H1 (cell line): ENCODE data around the gene CEBPG. TPM values are rescaled to one million over a fixed set of nuclear protein-coding genes. Genes with fewer than 3 reads are reported as not detected.

Experiments used
- CTCF ChIA-PET: fragments of 300-600 bp; sonication (Branson Sonifier 250); formaldehyde crosslinking; loops from one replicate; lab custom pipeline; 2021; ENCODE audit not compliant: partially characterized antibody; lab: Charles Lee
- POLR2A ChIA-PET: fragments of 300-600 bp; sonication (Branson Sonifier 250); formaldehyde crosslinking; loops from one replicate; lab custom pipeline; 2021; ENCODE audit warnings: inconsistent platforms; ENCODE audit not compliant: partially characterized antibody; lab: Charles Lee
- DNase-seq, 2 experiments: peaks; one replicate each; pipeline versions ENCODE4 v3.0.0 to v3.0.0-alpha.2; 2010 to 2022; ENCODE audit warnings: low spot score in 2 of 2, low read depth in 1 of 2, mixed read lengths in 1 of 2
- FAIRE-seq: peaks from 2 replicates; lab custom pipeline; 2011; peaks lifted over from hg19 to GRCh38; lab: Jason Lieb, UNC
- H2AFZ ChIP-seq: 2 replicates; pipeline ENCODE4 v1.8.1; 2012; ENCODE audit warnings: low read length, inconsistent platforms
- H2AK5ac ChIP-seq: 2 replicates; pipeline ENCODE4 v1.6.1; 2013; ENCODE audit warnings: low read depth, low read length
- H2BK120ac ChIP-seq: replicated peaks from 2 replicates; pipeline ENCODE3; 2013; ENCODE audit warnings: low read depth, low read length, inconsistent platforms
- H2BK12ac ChIP-seq: 2 replicates; pipeline ENCODE4 v1.6.1; 2013; ENCODE audit warnings: low read depth, low read length
- H2BK15ac ChIP-seq: 2 replicates; pipeline ENCODE4 v1.6.1; 2013; ENCODE audit warnings: low read length
- H2BK20ac ChIP-seq: 2 replicates; pipeline ENCODE4 v1.6.1; 2013; ENCODE audit warnings: low read length
- H2BK5ac ChIP-seq: 2 replicates; pipeline ENCODE4 v1.6.1; 2013; ENCODE audit warnings: low read depth, low read length
- H3K14ac ChIP-seq: 2 replicates; pipeline ENCODE4 v1.6.1; 2013; ENCODE audit warnings: inconsistent platforms; ENCODE audit not compliant: insufficient read length
- H3K18ac ChIP-seq: 2 replicates; pipeline ENCODE4 v1.6.1; 2013; ENCODE audit warnings: low read length; ENCODE audit errors: extremely low read depth
- H3K23ac ChIP-seq: 2 replicates; pipeline ENCODE4 v1.6.1; 2013; ENCODE audit warnings: inconsistent platforms; ENCODE audit not compliant: insufficient read length
- H3K23me2 ChIP-seq: 2 replicates; pipeline ENCODE4 v1.6.1; 2013; ENCODE audit warnings: low read depth, low read length
- H3K27ac ChIP-seq: 2 replicates; pipeline ENCODE4 v1.6.1; 2011; ENCODE audit warnings: low read depth, low read length, inconsistent platforms
- H3K27me3 ChIP-seq, 4 experiments: replicated peaks in 1 of 4; 1 replicate in 1 of 4; 2 replicates in 3 of 4; pipeline versions ENCODE4 v1.6.1 to v1.8.1; 2011 to 2013; ENCODE audit warnings: low read length in 3 of 4, mild to moderate bottlenecking in 3 of 4, inconsistent platforms in 2 of 4, mixed read lengths in 2 of 4, moderate library complexity in 1 of 4; ENCODE audit not compliant: control insufficient read depth in 3 of 4, insufficient read depth in 3 of 4; ENCODE audit errors: extremely low read depth in 1 of 4
- H3K36me3 ChIP-seq, 4 experiments: 2 replicates each; pipeline versions ENCODE4 v1.6.1 to v1.8.1; 2011 to 2013; ENCODE audit warnings: mild to moderate bottlenecking in 4 of 4, low read length in 3 of 4, moderate library complexity in 2 of 4, control low read depth in 1 of 4, inconsistent platforms in 1 of 4; ENCODE audit not compliant: insufficient read depth in 4 of 4, control insufficient read depth in 2 of 4
- H3K4ac ChIP-seq: replicated peaks from 2 replicates; pipeline ENCODE3; 2013; ENCODE audit warnings: low read length, low read depth, mixed read lengths, inconsistent platforms; ENCODE audit not compliant: insufficient read length
- H3K4me1 ChIP-seq, 4 experiments: replicated peaks in 1 of 4; 1 replicate in 1 of 4; 2 replicates in 3 of 4; pipeline versions ENCODE4 v1.6.1 to v1.8.1; 2011 to 2013; ENCODE audit warnings: low read length in 3 of 4, inconsistent platforms in 2 of 4, mixed read lengths in 1 of 4; ENCODE audit not compliant: insufficient read depth in 4 of 4, control insufficient read depth in 3 of 4
- H3K4me2 ChIP-seq, 2 experiments: 2 replicates each; pipeline versions ENCODE4 v1.6.1 to v1.8.1; 2011 to 2013; ENCODE audit warnings: low read depth in 2 of 2, low read length in 2 of 2, control low read depth in 1 of 2, inconsistent platforms in 1 of 2, mild to moderate bottlenecking in 1 of 2; ENCODE audit not compliant: insufficient read depth in 1 of 2
- H3K4me3 ChIP-seq, 4 experiments: fragments of 200-600, 300-600 bp in 1 of 4; sonication (generic), shearing (Covaris generic), sonication (Bioruptor Twin) in 1 of 4; 2 replicates each; pipeline versions ENCODE4 v1.5.1 to v1.8.1; 2011 to 2016; ENCODE audit warnings: low read length in 4 of 4, low read depth in 3 of 4, control low read depth in 2 of 4, inconsistent platforms in 2 of 4, mild to moderate bottlenecking in 2 of 4, mixed read lengths in 1 of 4, moderate library complexity in 1 of 4; ENCODE audit not compliant: insufficient read depth in 2 of 4; ENCODE audit errors: extremely low read depth in 1 of 4
- H3K56ac ChIP-seq: replicated peaks from 2 replicates; pipeline ENCODE3; 2013; ENCODE audit warnings: low read depth, mild to moderate bottlenecking, mixed read lengths, low read length, inconsistent platforms; ENCODE audit not compliant: insufficient read length
- H3K79me1 ChIP-seq: 2 replicates; pipeline ENCODE4 v1.6.1; 2013; ENCODE audit warnings: low read depth, low read length, control low read depth
- H3K79me2 ChIP-seq, 2 experiments: 2 replicates each; pipeline versions ENCODE4 v1.6.1 to v1.8.1; 2012 to 2013; ENCODE audit warnings: low read length in 2 of 2, mild to moderate bottlenecking in 2 of 2, inconsistent platforms in 1 of 2; ENCODE audit not compliant: insufficient read depth in 2 of 2, control insufficient read depth in 1 of 2
- H3K9ac ChIP-seq, 4 experiments: replicated peaks in 1 of 4; 1 replicate in 1 of 4; 2 replicates in 3 of 4; pipeline versions ENCODE4 v1.6.1 to v1.8.1; 2011 to 2013; ENCODE audit warnings: low read depth in 3 of 4, low read length in 3 of 4, control low read depth in 2 of 4, mild to moderate bottlenecking in 2 of 4, moderate library complexity in 2 of 4, inconsistent platforms in 1 of 4; ENCODE audit errors: extremely low read depth in 1 of 4
- H3K9me3 ChIP-seq, 2 experiments: 2 replicates each; pipeline versions ENCODE4 v1.6.1 to v1.8.1; 2012 to 2013; ENCODE audit warnings: mild to moderate bottlenecking in 2 of 2, moderate library complexity in 2 of 2, control low read depth in 1 of 2, inconsistent platforms in 1 of 2, low read depth in 1 of 2, low read length in 1 of 2, mixed read lengths in 1 of 2; ENCODE audit not compliant: insufficient read depth in 2 of 2
- H4K20me1 ChIP-seq, 2 experiments: replicated peaks in 1 of 2; 2 replicates each; pipeline versions ENCODE3 to v1.8.1; 2011 to 2013; ENCODE audit warnings: inconsistent platforms in 2 of 2, low read length in 2 of 2, mild to moderate bottlenecking in 1 of 2; ENCODE audit not compliant: insufficient read depth in 2 of 2, control insufficient read depth in 1 of 2
- H4K5ac ChIP-seq: 2 replicates; pipeline ENCODE4 v1.6.1; 2013; ENCODE audit warnings: low read length, low read depth, mixed read lengths, inconsistent platforms; ENCODE audit not compliant: insufficient read length
- H4K8ac ChIP-seq: 2 replicates; pipeline ENCODE4 v1.8.0; 2013; ENCODE audit warnings: mild to moderate bottlenecking, moderate library complexity, low read length, inconsistent platforms; ENCODE audit not compliant: insufficient read depth; ENCODE audit errors: extremely low read depth
- H4K91ac ChIP-seq: replicated peaks from 2 replicates; pipeline ENCODE3; 2013; ENCODE audit warnings: low read length, mixed read lengths, inconsistent platforms; ENCODE audit not compliant: insufficient read length
- CHD2 ChIP-seq: IDR thresholded peaks from 2 replicates; pipeline ENCODE4 v1.6.1; 2012; ENCODE audit warnings: low read length, improper control_type of control experiment
- CREB1 ChIP-seq: IDR thresholded peaks from 2 replicates; pipeline ENCODE4 v1.6.1; 2012; ENCODE audit warnings: inconsistent platforms
- HDAC2 ChIP-seq, 2 experiments: fragments of 300-600 bp in 1 of 2; sonication (generic) in 1 of 2; IDR thresholded peaks; 2 replicates each; pipeline ENCODE4 v1.6.1; 2011 to 2012; ENCODE audit warnings: low read depth in 2 of 2, low read length in 2 of 2, mild to moderate bottlenecking in 2 of 2, moderate library complexity in 2 of 2, borderline replicate concordance in 1 of 2, inconsistent platforms in 1 of 2
- POLR2A ChIP-seq, 2 experiments: IDR thresholded peaks; 1 replicate in 1 of 2; 2 replicates in 1 of 2; pipeline ENCODE4 v1.6.1; 2011; ENCODE audit warnings: low read depth in 2 of 2, low read length in 2 of 2, mild to moderate bottlenecking in 2 of 2; ENCODE audit errors: control extremely low read depth in 1 of 2
- SP1 ChIP-seq: IDR thresholded peaks from 2 replicates; pipeline ENCODE4 v1.6.1; 2011; ENCODE audit warnings: low read depth, low read length
- SP4 ChIP-seq: IDR thresholded peaks from 2 replicates; pipeline ENCODE4 v1.6.1; 2012; ENCODE audit warnings: low read length, inconsistent platforms
- WGBS, 2 experiments: shearing (Covaris generic) in 1 of 2; methylation state at CpG; one replicate each; pipeline versions ENCODE4 v1.1.6 to v1.1.7; 2013 to 2015; ENCODE audit warnings: low lambda C conversion rate in 2 of 2, mixed read lengths in 2 of 2, inconsistent platforms in 1 of 2, low coverage in 1 of 2, missing lambda C conversion rate in 1 of 2; ENCODE audit not compliant: insufficient replicate concordance in 2 of 2, insufficient coverage in 1 of 2, insufficient read length in 1 of 2; ENCODE audit errors: extremely low coverage in 1 of 2, missing lambda C conversion rate in 1 of 2; 5-methylcytosine and 5-hydroxymethylcytosine counted together
- polyA plus RNA-seq, 7 experiments: library from polyadenylated mRNA; depleted of rRNA in 3 of 7; stranded (reverse) in 5 of 7; unstranded in 2 of 7; fragments of >200 nt in 5 of 7; fragments of 200-250 nt in 2 of 7; gene quantifications; 1 replicate in 5 of 7; 2 replicates in 1 of 7; 4 replicates in 1 of 7; pipeline versions ENCODE4 v1.2.1 to v1.2.3, GENCODE V29; 2011 to 2013; ENCODE audit warnings: missing spikeins in 2 of 7, mixed read lengths in 2 of 7
- total RNA-seq: library from RNA; stranded (reverse); fragmentation: NEBNext Ultra II Directional; extraction: Animal tissue kit (Norgen Biotek cat#: 25700); gene quantifications from 2 replicates; pipeline ENCODE4 v1.2.1, GENCODE V29; 2021

CEBPG gene
- total and polyA plus RNA-seq, 2 of the 8 experiments (the other 6 are each of a cell fraction or from before 2014, with no cell fraction given) = 12.3 to 35.4 TPM

- no peak for FAIRE-seq
Measured at GRCh38 chr19:33421368-33421767, 47.9 kb downstream of the CEBPG start.

More at GRCh38 chr19:33421368-33421767, 47.9 kb downstream of the CEBPG start:
- Histone ChIP-seq H3K4me3 (no peak overlapping the region), H3K18ac (no peak overlapping the region), H4K5ac (no peak overlapping the region), H3K23ac (no peak overlapping the region), H2BK15ac (no peak overlapping the region), H3K4me1 (peaks cover 0 to 12% (median 4%) of the 10 kb centered on the region in 4 experiments; a peak in 4 of 7 replicates), H3K9ac (no peak overlapping the region), H3K27ac (no peak overlapping the region), H2BK12ac (no peak overlapping the region), H3K56ac (no peak overlapping the region), H3K4me2 (no peak overlapping the region), H4K91ac (no peak overlapping the region), H4K8ac (no peak overlapping the region), H3K36me3 (no peaks in the 10 kb centered on the region), H2AK5ac (no peak overlapping the region), H3K9me3 (no peaks in the 10 kb centered on the region), H3K23me2 (peaks cover 9% of the 10 kb centered on the region; the same call in 1 of the 2 replicates), H2BK120ac (no peak overlapping the region), H3K4ac (no peak overlapping the region), H3K79me1 (no peaks in the 10 kb centered on the region), H4K20me1 (peaks cover 6 to 20% of the 10 kb centered on the region in 2 experiments), H3K79me2 (no peaks in the 10 kb centered on the region), H3K27me3 (no peaks in the 10 kb centered on the region), H2BK20ac (no peak overlapping the region), H2AFZ (no peak overlapping the region), H3K14ac (no peak overlapping the region), H2BK5ac (no peak overlapping the region)
- ChIA-PET CTCF (interaction anchor here (0.9 to 1.3 kb wide), 4 partner anchors 9 to 349 kb away, joined by 3 to 5 read pairs (median 3); no protein-coding TSS in a partner anchor), POLR2A (interaction anchor here (0.9 kb wide), 1 partner anchor 23 kb away, joined by 3 read pairs; no protein-coding TSS in a partner anchor)
- no peak for DNase-seq
- WGBS, 2 experiments = 90% methylated on average over 7 of the region's 7 CpGs; no CpG with 5 or more reads in 1 of the 2 experiments
- TF ChIP-seq SP4 = no peak
- no peak for TF ChIP-seq CHD2
- no peak for TF ChIP-seq SP1
- no peak for TF ChIP-seq HDAC2 (IDR thresholded peaks at IDR 0.05; ENCODE audit: borderline replicate concordance in 1 of 2, low read depth in 2 of 2, low read length in 2 of 2)
- no peak for TF ChIP-seq CREB1
- no peak for TF ChIP-seq POLR2A (IDR thresholded peaks at IDR 0.05; ENCODE audit: control extremely low read depth in 1 of 2, low read depth in 2 of 2, low read length in 2 of 2)
